Measurements from ENCODE around the gene LILRB1.

- TF ChIP-seq CTCF (IDR thresholded peaks at IDR 0.05), result no peak
- no peak for TF ChIP-seq POLR2A (IDR thresholded peaks at IDR 0.05)
These were observed 30.7 kb downstream of the LILRB1 start for GRCh38 chr19:54660964-54661363.

Data from lower leg skin (tissue), 3 donors.